Suprapubic skin (tissue), 4 donors: ENCODE data around the gene SKIC8. TPM values are rescaled to one million over a fixed set of nuclear protein-coding genes. Genes with fewer than 3 reads are reported as not detected.
A peak's percentile ranks its signal among the peaks of the same experiment; 100 is the strongest.

Experiments
- DNase-seq, 2 donors: peaks; one replicate each; pipeline ENCODE4 v3.0.0-alpha.2; 2019; ENCODE audit warnings: low spot score in 2 of 2
- H3K27ac ChIP-seq: fragments of 200-600 bp; sonication (generic); one replicate; pipeline ENCODE4 v1.5.1; 2019
- H3K27me3 ChIP-seq: fragments of 200-600 bp; sonication (generic); one replicate; pipeline ENCODE4 v1.5.1; 2019
- H3K36me3 ChIP-seq: fragments of 200-600 bp; sonication (generic); one replicate; pipeline ENCODE4 v1.5.1; 2019
- H3K4me1 ChIP-seq: fragments of 200-600 bp; sonication (generic); one replicate; pipeline ENCODE4 v1.5.1; 2019
- H3K4me3 ChIP-seq: fragments of 200-600 bp; sonication (generic); one replicate; pipeline ENCODE4 v1.5.1; 2019; ENCODE audit warnings: mild to moderate bottlenecking
- H3K9me3 ChIP-seq: fragments of 200-600 bp; sonication (generic); one replicate; pipeline ENCODE4 v1.5.1; 2019
- CTCF ChIP-seq, 2 donors: fragments of 200-600 bp in 1 of 2; fragments of 450-650 bp in 1 of 2; sonication (generic) in 1 of 2; IDR thresholded peaks; one replicate each; pipeline ENCODE4 v1.5.1; 2016 to 2019; ENCODE audit warnings: antibody characterized with exemption in 2 of 2, mild to moderate bottlenecking in 1 of 2, moderate library complexity in 1 of 2
- EP300 ChIP-seq: sonication (generic); formaldehyde crosslinking; IDR thresholded peaks from one replicate; pipeline ENCODE4 v1.6.1; 2017; ENCODE audit warnings: antibody characterized with exemption
- POLR2A ChIP-seq, 2 donors: fragments of 450-650 bp; IDR thresholded peaks; one replicate each; pipeline ENCODE4 v1.6.1; 2017; ENCODE audit warnings: antibody characterized with exemption in 2 of 2, mild to moderate bottlenecking in 2 of 2, moderate library complexity in 2 of 2
- POLR2AphosphoS5 ChIP-seq, 3 donors: sonication (generic); formaldehyde crosslinking; IDR thresholded peaks; one replicate each; pipeline ENCODE4 v1.6.1; 2017; ENCODE audit warnings: antibody characterized with exemption in 3 of 3
- WGBS: methylation state at CpG from one replicate; pipeline ENCODE4 v1.1.5; 2018; 5-methylcytosine and 5-hydroxymethylcytosine counted together
- total RNA-seq, 4 donors: library from RNA; depleted of rRNA; stranded (reverse); fragments of >200 nt; gene quantifications; one replicate each; pipeline ENCODE4 v1.1.0, GENCODE V29; 2016

Gene SKIC8
- 10 to 100 TPM; 42.9 to 69.9 (median 56.2) TPM for total RNA-seq

GRCh38 chr15:78299101-78299930 lies at the start of gene SKIC8:
Gene SKIC8, minus strand, starts transcription at chr15:78299609. Its CDS starts 3,923 bp downstream, at chr15:78295686.
- H3K27me3 ChIP-seq, result no peaks in the 10 kb centered on the region
- H3K4me3 ChIP-seq, result peak within 1 kb of the TSS; percentile 80
- DNase-seq, result peak; percentile 93 to 95
- 0% methylated on average over 22 of the region's 55 CpGs for WGBS
- no peaks in the 10 kb centered on the region for H3K9me3 ChIP-seq
- TF ChIP-seq CTCF (IDR thresholded peaks at IDR 0.05) (no peak), POLR2A (IDR thresholded peaks at IDR 0.05) (peak; percentile 45 to 86), POLR2AphosphoS5 (IDR thresholded peaks at IDR 0.05) (peak; percentile 52 to 93 (median 66)), EP300 (no peak)
- peaks cover 6% of the 10 kb centered on the region for H3K36me3 ChIP-seq
- H3K4me1 ChIP-seq, result peaks cover 36% of the 10 kb centered on the region
- H3K27ac ChIP-seq, result peak within 1 kb of the TSS; percentile 85

GRCh38 chr15:78347586-78348543 lies 48.5 kb upstream of the SKIC8 start:
- Histone ChIP-seq H3K9me3 (no peaks in the 10 kb centered on the region), H3K27me3 (peaks cover 8% of the 10 kb centered on the region), H3K4me3 (no peak overlapping the region), H3K36me3 (no peaks in the 10 kb centered on the region), H3K4me1 (peaks cover 8% of the 10 kb centered on the region), H3K27ac (no peak overlapping the region)
- DNase-seq, result no peak
- TF ChIP-seq EP300, result no peak
- TF ChIP-seq CTCF (IDR thresholded peaks at IDR 0.05), result no peak
- TF ChIP-seq POLR2AphosphoS5 (IDR thresholded peaks at IDR 0.05), result no peak
- no peak for TF ChIP-seq POLR2A (IDR thresholded peaks at IDR 0.05)
- 58% methylated on average over 17 of the region's 17 CpGs for WGBS

GRCh38 chr15:78345396-78346125 lies 46.2 kb upstream of the SKIC8 start:
- DNase-seq, result no peak
- Histone ChIP-seq H3K36me3 (no peaks in the 10 kb centered on the region), H3K4me1 (peaks cover 19% of the 10 kb centered on the region), H3K9me3 (no peaks in the 10 kb centered on the region), H3K27ac (no peak overlapping the region), H3K4me3 (no peak overlapping the region), H3K27me3 (peaks cover 31% of the 10 kb centered on the region)
- TF ChIP-seq CTCF (IDR thresholded peaks at IDR 0.05) (no peak), POLR2A (IDR thresholded peaks at IDR 0.05) (no peak), POLR2AphosphoS5 (IDR thresholded peaks at IDR 0.05) (no peak), EP300 (no peak)
- WGBS, result 66% methylated on average over 9 of the region's 9 CpGs

GRCh38 chr15:78343276-78344060 lies 44.1 kb upstream of the SKIC8 start:
- H3K4me1 ChIP-seq, result peaks cover 26% of the 10 kb centered on the region
- TF ChIP-seq POLR2A (IDR thresholded peaks at IDR 0.05) (no peak), EP300 (no peak), CTCF (IDR thresholded peaks at IDR 0.05) (no peak), POLR2AphosphoS5 (IDR thresholded peaks at IDR 0.05) (no peak)
- WGBS, result 74% methylated on average over 12 of the region's 12 CpGs
- H3K36me3 ChIP-seq, result no peaks in the 10 kb centered on the region
- no peak overlapping the region for H3K4me3 ChIP-seq
- DNase-seq, result no peak
- H3K9me3 ChIP-seq, result no peaks in the 10 kb centered on the region
- H3K27me3 ChIP-seq, result peaks cover 50% of the 10 kb centered on the region
- H3K27ac ChIP-seq, result no peak overlapping the region
